HG02840 (cell line): ENCODE measurements around the gene ZFAND6.

Experiments
- ATAC-seq: cut with Tn5 transposase; IDR thresholded peaks from one replicate; pipeline ENCODE4 v1.9.1; 2021; ENCODE audit warnings: mild to moderate bottlenecking, moderate library complexity, moderate number of reproducible peaks; ENCODE audit not compliant: unreplicated experiment, low FRiP score

ZFAND6 gene

GRCh38 chr15:80163217-80163616, 103.7 kb downstream of the ZFAND6 start:
- ATAC-seq = no peak

- no peak for ATAC-seq
Measured at GRCh38 chr15:80163897-80164296, 104.4 kb downstream of the ZFAND6 start.

GRCh38 chr15:80167936-80168335, 108.5 kb downstream of the ZFAND6 start:
- ATAC-seq = no peak

- no peak for ATAC-seq
Measured at GRCh38 chr15:80168421-80168820, 108.9 kb downstream of the ZFAND6 start.

GRCh38 chr15:80169768-80170357, 110.4 kb downstream of the ZFAND6 start:
- ATAC-seq = no peak

GRCh38 chr15:80170596-80170995, 111.1 kb downstream of the ZFAND6 start:
- ATAC-seq = no peak

GRCh38 chr15:80171787-80172186, 112.3 kb downstream of the ZFAND6 start:
- ATAC-seq = no peak

GRCh38 chr15:80172401-80172800, 112.9 kb downstream of the ZFAND6 start:
- no peak for ATAC-seq

- ATAC-seq = no peak
Measured at GRCh38 chr15:80173022-80173759, 113.7 kb downstream of the ZFAND6 start.

GRCh38 chr15:80174017-80174746, 114.7 kb downstream of the ZFAND6 start:
- ATAC-seq = no peak

GRCh38 chr15:80175436-80175835, 116.0 kb downstream of the ZFAND6 start:
- ATAC-seq = no peak

GRCh38 chr15:80176443-80176842, 117.0 kb downstream of the ZFAND6 start:
- no peak for ATAC-seq

GRCh38 chr15:80177156-80177555, 117.7 kb downstream of the ZFAND6 start:
- no peak for ATAC-seq

GRCh38 chr15:80179025-80179759, 119.7 kb downstream of the ZFAND6 start:
- ATAC-seq = no peak

- no peak for ATAC-seq
Measured at GRCh38 chr15:80179935-80180334, 120.5 kb downstream of the ZFAND6 start.

- ATAC-seq = no peak
Measured at GRCh38 chr15:80180468-80180867, 121.0 kb downstream of the ZFAND6 start.

- no peak for ATAC-seq
Measured at GRCh38 chr15:80180986-80181385, 121.5 kb downstream of the ZFAND6 start.

GRCh38 chr15:80182611-80183261, 123.3 kb downstream of the ZFAND6 start:
- no peak for ATAC-seq

GRCh38 chr15:80183306-80183705, 123.8 kb downstream of the ZFAND6 start:
- ATAC-seq = no peak

- ATAC-seq = no peak
Measured at GRCh38 chr15:80183886-80184285, 124.4 kb downstream of the ZFAND6 start.
